ENCODE measurements around the gene VWA8.

GRCh38 chr13:41562541-41563178 is 398.2 kb downstream of the VWA8 start:
- TF ChIP-seq ISL1 (CRISPR knock-in tag; IDR thresholded peaks at IDR 0.05) (no peak), ZFP3 (CRISPR knock-in tag; IDR thresholded peaks at IDR 0.05) (no peak), RARB (CRISPR knock-in tag; IDR thresholded peaks at IDR 0.05) (no peak), ARNTL (CRISPR knock-in tag; IDR thresholded peaks at IDR 0.05; ENCODE audit: borderline replicate concordance, low read depth) (no peak), ZNF70 (CRISPR knock-in tag; IDR thresholded peaks at IDR 0.05) (no peak), TOX (CRISPR knock-in tag; IDR thresholded peaks at IDR 0.05; ENCODE audit: borderline replicate concordance) (no peak)
